ENCODE data around the gene CPSF4. TPM values are rescaled to one million over a fixed set of nuclear protein-coding genes. Genes with fewer than 3 reads are reported as not detected.
A peak's percentile ranks its signal among the peaks of the same experiment; 100 is the strongest.

The CPSF4 gene
- total and polyA plus RNA-seq, 7 donors = 21.3 to 46.4 (median 35.6) TPM

GRCh38 chr7:99456288-99456687, 17.5 kb downstream of the CPSF4 start:
- H3K36me3 ChIP-seq (ENCODE audit: insufficient read depth in 1 of 2, low read depth in 1 of 2) = peaks cover 3 to 92% of the 10 kb centered on the region in 2 donors
- no peak for TF ChIP-seq CTCF (IDR thresholded peaks at IDR 0.05)
- ATAC-seq = no peak
- H3K4me3 ChIP-seq = no peak overlapping the region
- intact Hi-C loops (cut with DNase I) = loop anchor here in 1 of 2 donors (2.0 kb wide), 1 partner anchor 33 kb away; no protein-coding TSS in a partner anchor
- H3K9me3 ChIP-seq = no peaks in the 10 kb centered on the region
- H3K27ac ChIP-seq = no peak overlapping the region
- H3K27me3 ChIP-seq (ENCODE audit: insufficient read depth in 3 of 3, low read length in 2 of 3) = no peaks in the 10 kb centered on the region
- 43 to 63% (median 50%) methylated on average over 13 of the region's 13 CpGs for WGBS, 3 donors
- H3K4me1 ChIP-seq = peaks cover 6% of the 10 kb centered on the region
- no peak for DNase-seq

- peak in 1 of 4 donors; percentile 32 for ATAC-seq
- H3K4me1 ChIP-seq = peaks cover 7% of the 10 kb centered on the region
- intact Hi-C loops (cut with DNase I) = loop anchor here in 1 of 2 donors (2.0 kb wide), 1 partner anchor 34 kb away; no protein-coding TSS in a partner anchor
- no peaks in the 10 kb centered on the region for H3K27me3 ChIP-seq (ENCODE audit: insufficient read depth in 3 of 3, low read length in 2 of 3)
- 57 to 70% (median 63%) methylated on average over 6 of the region's 6 CpGs for WGBS, 3 donors
- H3K27ac ChIP-seq = no peak overlapping the region
- TF ChIP-seq CTCF (IDR thresholded peaks at IDR 0.05) = no peak
- no peak overlapping the region for H3K4me3 ChIP-seq
- DNase-seq = peak in 1 of 2 donors; percentile 13
- H3K9me3 ChIP-seq = no peaks in the 10 kb centered on the region
- H3K36me3 ChIP-seq (ENCODE audit: insufficient read depth in 1 of 2, low read depth in 1 of 2) = peaks cover 3 to 84% of the 10 kb centered on the region in 2 donors
Observed at GRCh38 chr7:99457050-99457649, 18.4 kb downstream of the CPSF4 start.

DNA sequence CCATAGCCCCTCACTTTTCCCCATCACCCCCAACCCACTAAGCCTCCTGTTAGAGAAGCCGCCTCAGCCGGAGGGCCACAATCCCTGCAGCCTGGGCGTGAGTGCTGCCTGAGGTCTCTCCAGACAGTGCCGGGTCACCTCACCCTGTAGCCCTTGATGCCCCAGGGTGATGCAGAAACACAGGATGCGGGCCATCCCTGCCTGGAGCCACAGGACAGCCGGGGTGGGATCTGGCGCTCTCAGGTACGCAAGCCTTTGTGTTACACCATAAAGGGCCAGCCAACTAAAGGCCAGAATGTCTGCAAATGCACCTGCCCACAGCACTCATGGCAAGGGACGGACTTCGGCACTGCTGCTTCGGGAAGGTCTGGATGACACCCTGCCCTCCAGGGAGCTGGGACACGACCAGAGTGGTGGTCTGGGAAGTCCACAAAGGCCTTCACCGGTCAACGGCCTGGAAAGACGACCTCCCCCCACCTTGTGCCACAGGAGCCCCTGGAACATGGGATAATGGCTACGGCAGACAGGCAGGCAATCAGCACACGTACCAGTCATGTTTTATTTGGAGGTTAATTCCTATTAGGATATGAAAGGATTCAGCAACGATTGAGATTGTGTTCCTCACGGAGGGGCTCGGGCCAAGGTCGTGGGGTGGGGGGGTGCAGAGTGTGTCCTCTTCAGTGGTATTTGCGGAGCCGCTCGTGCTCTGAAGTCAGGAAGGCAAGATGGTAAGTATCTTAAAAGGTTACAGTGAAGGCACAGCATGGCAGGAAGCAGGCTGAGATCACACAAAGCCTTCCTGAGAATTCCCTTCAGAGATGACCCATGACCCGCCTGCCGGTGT, 19.1 kb downstream of the CPSF4 start:
- no peak for TF ChIP-seq CTCF (IDR thresholded peaks at IDR 0.05)
- Histone ChIP-seq H3K27me3 (ENCODE audit: insufficient read depth in 3 of 3, low read length in 2 of 3) (no peaks in the 10 kb centered on the region), H3K9me3 (no peaks in the 10 kb centered on the region), H3K4me1 (peaks cover 13% of the 10 kb centered on the region), H3K4me3 (no peak overlapping the region), H3K27ac (no peak overlapping the region), H3K36me3 (ENCODE audit: insufficient read depth in 1 of 2, low read depth in 1 of 2) (peaks cover 3 to 83% of the 10 kb centered on the region in 2 donors)
- intact Hi-C loops (cut with DNase I) = loop anchor here in 1 of 2 donors (2.0 kb wide), 1 partner anchor 35 kb away; no protein-coding TSS in a partner anchor
- ATAC-seq = peak in 1 of 4 donors; percentile 4
- DNase-seq = peak in 1 of 2 donors; percentile 40
- 63 to 68% (median 68%) methylated on average over 26 of the region's 26 CpGs for WGBS, 3 donors

DNA sequence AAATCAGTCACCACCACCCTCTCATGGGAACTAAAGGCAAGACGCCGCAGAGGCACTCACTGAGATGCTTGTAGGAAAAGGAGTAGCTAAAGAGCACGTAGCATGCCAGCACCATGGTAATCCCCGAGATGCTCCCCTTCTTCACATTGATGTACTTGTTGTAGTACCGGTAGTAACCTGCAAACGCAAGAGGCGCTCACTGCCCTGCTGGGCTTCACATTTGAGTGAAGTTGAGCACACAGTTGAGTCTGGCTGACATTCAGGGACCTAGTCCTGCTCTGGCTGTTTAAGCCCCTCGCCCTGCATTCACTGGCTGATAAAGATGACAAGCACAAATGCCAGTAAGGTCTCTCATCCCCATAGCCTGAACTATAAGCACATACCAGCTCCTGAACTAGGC, 20.3 kb downstream of the CPSF4 start:
- ATAC-seq (peak in 2 of 4 donors; percentile 38), DNase-seq (peak in 1 of 2 donors; percentile 44)
- no peak overlapping the region for H3K27ac ChIP-seq
- peaks cover 3 to 80% of the 10 kb centered on the region in 2 donors for H3K36me3 ChIP-seq (ENCODE audit: insufficient read depth in 1 of 2, low read depth in 1 of 2)
- no peaks in the 10 kb centered on the region for H3K27me3 ChIP-seq (ENCODE audit: insufficient read depth in 3 of 3, low read length in 2 of 3)
- no peak overlapping the region for H3K4me3 ChIP-seq
- H3K4me1 ChIP-seq = peaks cover 23% of the 10 kb centered on the region
- no peaks in the 10 kb centered on the region for H3K9me3 ChIP-seq
- WGBS, 3 donors = 84 to 89% (median 85%) methylated on average over 8 of the region's 8 CpGs
- peak; percentile 13 for TF ChIP-seq CTCF (IDR thresholded peaks at IDR 0.05)
- intact Hi-C loops (cut with DNase I) = no loop called here
